NB4 (cell line): ENCODE measurements around the gene SMPD3.

Experiments used
- CTCF ChIP-seq: IDR thresholded peaks from one replicate; pipeline ENCODE4 v1.5.1; 2012; ENCODE audit warnings: low read depth, low read length
- MAX ChIP-seq: IDR thresholded peaks from 2 replicates; pipeline ENCODE4 v1.6.1; 2011; ENCODE audit warnings: low read depth, low read length
- MYC ChIP-seq: IDR thresholded peaks from 2 replicates; pipeline ENCODE4 v1.6.1; 2011; ENCODE audit warnings: low read depth, low read length
- POLR2A ChIP-seq: IDR thresholded peaks from 2 replicates; pipeline ENCODE4 v1.6.1; 2011; ENCODE audit warnings: mild to moderate bottlenecking; ENCODE audit not compliant: insufficient read length; ENCODE audit errors: extremely low read depth

GRCh38 chr16:68455631-68456030 is 7.3 kb upstream of the SMPD3 start:
- TF ChIP-seq CTCF (no peak), POLR2A (no peak), MAX (no peak), MYC (no peak)
